ENCODE measurements around the gene HAAO.

Gene HAAO

DNA sequence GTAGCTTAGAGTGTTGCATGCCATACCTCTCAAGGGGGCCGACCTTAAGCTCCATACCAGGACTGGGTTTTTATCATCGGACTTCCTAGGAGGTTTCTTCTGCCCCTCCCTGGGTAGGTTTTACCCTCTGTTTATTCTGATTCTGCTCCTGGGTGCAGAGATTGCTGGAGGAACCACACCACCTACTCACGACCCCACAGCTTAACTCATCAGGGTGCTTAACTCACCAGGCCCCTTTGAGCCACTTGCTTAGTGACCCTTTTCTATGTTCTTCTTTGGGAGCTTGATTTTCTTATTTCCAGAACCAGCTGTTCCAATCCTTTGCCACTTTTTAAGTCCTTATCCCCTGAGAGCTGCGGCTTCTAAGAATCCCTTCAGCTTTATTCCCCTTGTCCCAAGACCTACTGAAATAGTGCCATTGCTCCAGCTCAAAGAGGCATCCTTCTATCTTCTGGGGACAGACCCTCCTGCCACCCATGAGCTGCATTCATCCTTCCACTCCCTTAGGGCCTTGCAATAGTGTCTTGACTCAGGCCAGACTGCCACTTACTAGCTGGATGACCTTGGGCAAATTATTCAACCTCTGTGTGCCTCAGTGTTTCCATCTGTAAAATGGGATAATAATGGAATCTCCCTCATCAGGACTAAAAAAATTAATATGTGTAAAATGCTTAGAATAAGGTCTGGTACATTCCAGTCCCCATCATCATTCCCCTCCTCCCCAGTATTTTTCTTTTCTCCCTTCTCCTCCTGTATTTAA, 34.2 kb downstream of the HAAO start:
- no peak overlapping the region for H3K4me3 ChIP-seq (ENCODE audit: low read depth, low read length)
- no peak for DNase-seq (ENCODE audit: low read depth, low spot score)
- in situ Hi-C loops (cut with HindIII; ENCODE audit: low sequenced_read_pairs) = no loop called here
- TF ChIP-seq, protein P1, sequence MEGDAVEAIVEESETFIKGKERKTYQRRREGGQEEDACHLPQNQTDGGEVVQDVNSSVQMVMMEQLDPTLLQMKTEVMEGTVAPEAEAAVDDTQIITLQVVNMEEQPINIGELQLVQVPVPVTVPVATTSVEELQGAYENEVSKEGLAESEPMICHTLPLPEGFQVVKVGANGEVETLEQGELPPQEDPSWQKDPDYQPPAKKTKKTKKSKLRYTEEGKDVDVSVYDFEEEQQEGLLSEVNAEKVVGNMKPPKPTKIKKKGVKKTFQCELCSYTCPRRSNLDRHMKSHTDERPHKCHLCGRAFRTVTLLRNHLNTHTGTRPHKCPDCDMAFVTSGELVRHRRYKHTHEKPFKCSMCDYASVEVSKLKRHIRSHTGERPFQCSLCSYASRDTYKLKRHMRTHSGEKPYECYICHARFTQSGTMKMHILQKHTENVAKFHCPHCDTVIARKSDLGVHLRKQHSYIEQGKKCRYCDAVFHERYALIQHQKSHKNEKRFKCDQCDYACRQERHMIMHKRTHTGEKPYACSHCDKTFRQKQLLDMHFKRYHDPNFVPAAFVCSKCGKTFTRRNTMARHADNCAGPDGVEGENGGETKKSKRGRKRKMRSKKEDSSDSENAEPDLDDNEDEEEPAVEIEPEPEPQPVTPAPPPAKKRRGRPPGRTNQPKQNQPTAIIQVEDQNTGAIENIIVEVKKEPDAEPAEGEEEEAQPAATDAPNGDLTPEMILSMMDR (IDR thresholded peaks at IDR 0.05; ENCODE audit: low read depth, low read length) = no peak

DNA sequence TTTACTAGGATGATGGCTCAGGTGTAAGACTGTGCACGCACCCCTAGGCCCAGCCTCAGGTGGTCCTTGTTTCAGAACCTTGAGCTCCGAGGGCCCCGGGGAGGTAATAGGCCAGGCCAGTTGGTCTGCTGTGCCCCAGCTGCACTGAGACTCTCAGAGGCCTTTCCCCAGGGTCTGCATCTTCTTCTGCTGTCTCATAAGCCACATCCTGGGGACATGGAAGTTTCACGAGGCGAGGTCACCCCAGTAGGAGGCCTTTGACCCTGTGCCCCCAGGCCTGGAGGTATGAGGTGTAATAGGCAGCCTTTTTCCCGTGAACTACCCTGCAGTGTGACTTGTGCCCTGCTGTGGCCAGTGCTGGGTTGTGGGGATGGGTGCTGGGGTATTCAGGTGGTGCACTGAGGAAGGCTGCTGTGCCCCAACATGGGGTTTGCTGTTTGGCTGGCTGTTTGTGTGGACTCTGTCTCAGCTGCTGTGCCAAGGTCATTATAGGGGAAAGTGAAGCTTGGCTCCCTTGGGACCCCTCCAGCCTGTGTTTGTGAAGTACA, 35.3 kb downstream of the HAAO start:
- no peak for DNase-seq (ENCODE audit: low read depth, low spot score)
- in situ Hi-C loops (cut with HindIII; ENCODE audit: low sequenced_read_pairs) = no loop called here
- H3K4me3 ChIP-seq (ENCODE audit: low read depth, low read length) = no peak overlapping the region
- TF ChIP-seq, protein P1 (IDR thresholded peaks at IDR 0.05; ENCODE audit: low read depth, low read length) = no peak

DNA sequence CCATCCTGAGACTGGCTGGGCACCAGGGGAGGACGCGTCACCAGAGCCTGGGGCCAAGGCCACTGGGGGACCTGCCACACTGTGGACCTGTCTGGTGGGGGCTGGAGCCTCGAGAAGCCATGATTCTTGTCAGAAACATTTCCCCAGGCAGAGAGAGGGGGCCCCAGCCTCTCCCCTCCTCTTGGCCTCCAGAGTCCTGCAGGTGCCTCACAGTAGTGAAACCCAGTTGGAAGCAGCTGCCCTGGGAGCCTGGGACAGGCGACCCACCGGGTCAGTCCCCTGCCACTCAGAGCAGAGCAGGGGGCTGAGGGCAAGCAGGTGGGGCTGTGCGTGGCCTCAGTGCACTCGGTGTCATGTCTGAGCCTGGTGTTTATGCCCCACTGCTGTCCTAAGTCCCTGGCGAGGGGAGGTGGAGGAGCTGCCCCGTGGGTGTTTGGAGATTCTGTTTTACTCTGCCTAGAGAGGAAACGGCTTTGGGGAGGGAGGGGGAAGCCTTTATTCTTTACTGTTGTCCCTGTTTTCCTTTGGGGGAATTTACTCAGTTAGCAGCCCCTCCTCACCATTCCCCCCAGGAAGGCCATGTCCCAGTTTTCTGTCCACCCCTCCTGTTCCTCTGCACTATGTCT, 36.1 kb downstream of the HAAO start:
- no peak overlapping the region for H3K4me3 ChIP-seq (ENCODE audit: low read depth, low read length)
- TF ChIP-seq, protein P1 (IDR thresholded peaks at IDR 0.05; ENCODE audit: low read depth, low read length) = no peak
- no peak for DNase-seq (ENCODE audit: low read depth, low spot score)
- in situ Hi-C loops (cut with HindIII; ENCODE audit: low sequenced_read_pairs) = no loop called here

DNA sequence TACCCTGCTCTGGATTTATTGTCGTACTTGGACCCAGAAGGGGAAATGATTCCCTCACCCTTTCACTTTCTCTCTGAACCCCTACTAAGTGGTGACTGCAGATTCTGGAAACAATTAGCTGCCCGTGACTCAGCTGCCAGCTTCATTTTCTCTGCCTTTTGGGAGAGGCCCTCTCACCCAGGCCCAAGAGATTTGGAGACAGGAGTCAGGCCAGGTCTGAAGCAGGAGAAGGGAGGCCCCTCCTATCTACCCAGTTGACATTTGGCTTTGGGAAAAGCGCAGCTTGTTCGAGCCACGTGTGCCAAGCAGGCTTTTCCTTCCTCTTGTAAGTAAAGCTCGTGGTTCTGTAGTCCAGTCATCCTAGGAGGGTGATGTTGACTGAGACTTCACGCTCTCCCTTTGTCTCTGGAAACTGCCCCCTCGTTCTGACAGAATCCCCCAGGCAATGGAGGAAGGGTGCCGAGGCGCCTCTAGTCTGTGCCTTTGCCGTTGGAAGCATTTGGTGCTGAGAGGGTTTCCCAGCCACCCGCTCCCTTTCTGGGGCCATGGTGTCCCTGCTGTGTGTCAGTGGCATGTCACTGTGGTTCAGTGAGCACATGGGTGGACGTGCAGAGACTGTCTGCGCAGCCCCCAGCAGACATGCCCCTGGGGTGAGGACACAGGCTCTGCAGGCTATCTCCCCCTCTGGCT, 37.0 kb downstream of the HAAO start:
- H3K4me3 ChIP-seq (ENCODE audit: low read depth, low read length) = no peak overlapping the region
- in situ Hi-C loops (cut with HindIII; ENCODE audit: low sequenced_read_pairs) = no loop called here
- DNase-seq (ENCODE audit: low read depth, low spot score) = no peak
- TF ChIP-seq, protein P1 (IDR thresholded peaks at IDR 0.05; ENCODE audit: low read depth, low read length) = no peak

DNA sequence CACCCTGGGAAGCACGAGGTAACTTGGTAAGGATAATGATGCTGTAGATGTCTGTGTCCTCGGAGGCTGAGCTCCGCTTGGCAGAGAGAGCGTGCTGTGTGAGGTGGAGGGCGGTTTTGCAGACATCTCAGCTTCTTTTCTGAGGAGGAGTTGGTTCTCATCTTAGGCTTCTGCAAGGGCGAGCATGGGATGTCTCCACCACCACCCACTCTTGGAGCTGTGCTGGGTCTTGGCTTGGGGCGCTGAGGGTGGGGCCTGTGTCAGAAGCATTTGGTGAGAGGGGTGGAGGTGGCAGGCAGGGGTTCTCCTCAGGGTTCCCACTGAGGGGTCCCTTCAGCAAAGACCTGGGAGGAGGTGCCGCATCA, 37.6 kb downstream of the HAAO start:
- H3K4me3 ChIP-seq (ENCODE audit: low read depth, low read length) = no peak overlapping the region
- DNase-seq (ENCODE audit: low read depth, low spot score) = no peak
- TF ChIP-seq, protein P1 (IDR thresholded peaks at IDR 0.05; ENCODE audit: low read depth, low read length) = no peak
- in situ Hi-C loops (cut with HindIII; ENCODE audit: low sequenced_read_pairs) = no loop called here

DNA sequence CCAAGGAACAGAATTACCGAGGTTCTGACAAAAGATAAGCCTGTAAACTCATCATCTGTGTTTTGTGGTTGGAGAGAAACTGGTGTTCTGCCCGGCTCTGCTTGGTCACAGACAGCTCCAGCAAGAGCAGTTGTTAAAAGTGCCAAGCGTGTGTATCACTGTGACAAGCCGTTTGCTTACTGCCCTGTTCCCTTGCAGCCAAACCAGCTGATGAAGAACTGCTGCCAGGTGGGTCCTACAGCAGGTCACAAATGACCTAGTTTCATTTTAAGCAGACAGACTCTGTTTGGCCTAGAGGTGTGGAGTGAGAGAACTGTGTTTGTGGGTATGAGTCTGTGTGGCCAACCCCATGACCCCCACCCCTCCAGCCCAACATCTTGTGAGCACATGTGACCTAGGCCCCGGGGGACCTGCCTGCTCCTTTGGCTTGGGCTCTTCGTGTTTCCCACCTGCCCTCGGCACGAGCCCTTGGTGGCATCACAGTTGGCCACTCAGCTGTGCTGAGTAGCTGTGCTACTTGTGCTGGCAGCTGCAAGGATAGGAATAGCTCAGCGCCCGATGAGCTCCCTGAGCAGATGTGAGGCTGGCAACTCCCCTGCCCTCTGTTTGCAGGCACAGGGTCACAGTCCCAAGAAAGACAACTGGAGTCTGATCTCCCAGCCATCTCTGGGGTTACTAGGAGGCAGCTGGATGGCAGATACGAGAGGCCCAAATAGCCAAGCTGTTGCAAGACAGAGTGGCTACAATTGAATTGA, 38.2 kb downstream of the HAAO start:
- in situ Hi-C loops (cut with HindIII; ENCODE audit: low sequenced_read_pairs) = no loop called here
- DNase-seq (ENCODE audit: low read depth, low spot score) = no peak
- H3K4me3 ChIP-seq (ENCODE audit: low read depth, low read length) = no peak overlapping the region
- TF ChIP-seq, protein P1 (IDR thresholded peaks at IDR 0.05; ENCODE audit: low read depth, low read length) = no peak
